SK-N-SH (cell line): Measurements from ENCODE around the gene CFAP43. TPM values are rescaled to one million over a fixed set of nuclear protein-coding genes. Genes with fewer than 3 reads are reported as not detected.

Experiments used
- CTCF ChIA-PET: fragments of 300-600, 350-600 bp; formaldehyde crosslinking; extraction: SDS; loops from one replicate; lab custom pipeline; 2021; lab: Yijun Ruan, JAX
- POLR2A ChIA-PET: fragments of 350-600 bp; sonication (Branson Sonifier 250); formaldehyde crosslinking; extraction: SDS; loops from one replicate; lab custom pipeline; 2020; ENCODE audit warnings: antibody characterized with exemption, inconsistent platforms; lab: Yijun Ruan, JAX
- DNase-seq: peaks from one replicate; pipeline ENCODE4 v3.0.0; 2012
- H2AFZ ChIP-seq: fragments of 200-600 bp; sonication (generic); 2 replicates; pipeline ENCODE4 v1.8.1; 2016; ENCODE audit warnings: antibody characterized with exemption, mild to moderate bottlenecking, low read depth
- H3F3A ChIP-seq: fragments of 200-600 bp; sonication (generic); replicated peaks from 2 replicates; pipeline ENCODE3; 2016; ENCODE audit warnings: antibody characterized with exemption, mild to moderate bottlenecking; ENCODE audit not compliant: insufficient read depth
- H3K27ac ChIP-seq, 2 experiments: fragments of 200-500 bp in 1 of 2; fragments of 200-600 bp in 1 of 2; sonication (Bioruptor generic) in 1 of 2; sonication (generic), shearing (Covaris generic) in 1 of 2; 2 replicates each; pipeline versions ENCODE4 v1.5.1 to v1.6.1; 2014 to 2016; ENCODE audit warnings: low read depth in 2 of 2, inconsistent platforms in 1 of 2, low read length in 1 of 2, mild to moderate bottlenecking in 1 of 2, mixed read lengths in 1 of 2
- H3K27me3 ChIP-seq: fragments of 200-600 bp; sonication (generic), shearing (Covaris generic); 2 replicates; pipeline ENCODE4 v1.6.1; 2016; ENCODE audit warnings: mixed run types; ENCODE audit not compliant: insufficient read depth
- H3K36me3 ChIP-seq, 2 experiments: fragments of 200-500 bp in 1 of 2; fragments of 200-600 bp in 1 of 2; sonication (Bioruptor generic) in 1 of 2; sonication (generic) in 1 of 2; replicated peaks in 1 of 2; 2 replicates each; pipeline versions ENCODE3 to v1.5.1; 2014 to 2016; ENCODE audit warnings: low read length in 1 of 2, mild to moderate bottlenecking in 1 of 2; ENCODE audit not compliant: insufficient read depth in 2 of 2, control insufficient read depth in 1 of 2
- H3K4me1 ChIP-seq, 2 experiments: fragments of 200-500 bp in 1 of 2; fragments of 200-600 bp in 1 of 2; sonication (Bioruptor generic) in 1 of 2; sonication (generic), shearing (Covaris generic) in 1 of 2; 2 replicates each; pipeline versions ENCODE4 v1.5.1 to v1.6.1; 2014 to 2016; ENCODE audit warnings: low read depth in 1 of 2, low read length in 1 of 2, mixed run types in 1 of 2; ENCODE audit not compliant: insufficient read depth in 2 of 2, control insufficient read depth in 1 of 2
- H3K4me2 ChIP-seq: fragments of 200-600 bp; sonication (generic), shearing (Covaris generic); 2 replicates; pipeline ENCODE4 v1.6.1; 2017; ENCODE audit warnings: mixed run types
- H3K4me3 ChIP-seq, 2 experiments: fragments of 200-500 bp in 1 of 2; fragments of 200-600 bp in 1 of 2; sonication (Bioruptor generic) in 1 of 2; sonication (generic), shearing (Covaris generic) in 1 of 2; 2 replicates each; pipeline versions ENCODE4 v1.5.1 to v1.8.1; 2014 to 2016; ENCODE audit warnings: low read depth in 2 of 2, inconsistent platforms in 1 of 2, low read length in 1 of 2, mild to moderate bottlenecking in 1 of 2, mixed read lengths in 1 of 2, moderate library complexity in 1 of 2
- H3K79me2 ChIP-seq: fragments of 200-600 bp; sonication (generic); 2 replicates; pipeline ENCODE4 v1.8.1; 2017; ENCODE audit warnings: mild to moderate bottlenecking; ENCODE audit not compliant: insufficient read depth
- H3K9ac ChIP-seq: fragments of 200-600 bp; sonication (generic); 2 replicates; pipeline ENCODE4 v1.6.1; 2017; ENCODE audit warnings: mixed run types
- H3K9me2 ChIP-seq: fragments of 200-600 bp; sonication (generic); 2 replicates; pipeline ENCODE4 v1.6.1; 2017; ENCODE audit warnings: mixed run types
- H3K9me3 ChIP-seq: fragments of 200-600 bp; sonication (generic); 2 replicates; pipeline ENCODE4 v1.6.1; 2017; ENCODE audit warnings: mixed run types, mild to moderate bottlenecking, moderate library complexity
- H4K20me1 ChIP-seq: fragments of 200-600 bp; sonication (generic); 2 replicates; pipeline ENCODE4 v1.6.1; 2017; ENCODE audit warnings: mild to moderate bottlenecking, mixed run types; ENCODE audit not compliant: insufficient read depth
- CTCF ChIP-seq: fragments of 200-600 bp; sonication (generic); IDR thresholded peaks from 2 replicates; pipeline ENCODE4 v1.6.1; 2017; ENCODE audit warnings: antibody characterized with exemption, mild to moderate bottlenecking, moderate library complexity
- EP300 ChIP-seq, 2 experiments: IDR thresholded peaks; 2 replicates each; pipeline versions ENCODE4 v1.4.0 to v1.6.1; 2012; ENCODE audit warnings: borderline replicate concordance in 1 of 2, low read depth in 1 of 2, low read length in 1 of 2
- EZH2phosphoT487 ChIP-seq: fragments of 200-600 bp; sonication (generic); IDR thresholded peaks from 2 replicates; pipeline ENCODE4 v1.6.1; 2017; ENCODE audit warnings: low read depth, mixed run types, mild to moderate bottlenecking, antibody characterized with exemption, moderate library complexity, borderline replicate concordance
- FOXJ3 ChIP-seq: sonication (generic); formaldehyde crosslinking; IDR thresholded peaks from 2 replicates; pipeline ENCODE4 v1.5.1; 2020; ENCODE audit warnings: mild to moderate bottlenecking, missing genetic modification reagents
- GABPA ChIP-seq: IDR thresholded peaks from 2 replicates; pipeline ENCODE4 v1.4.0; 2012; ENCODE audit warnings: low read depth, mild to moderate bottlenecking
- GATA2 ChIP-seq: sonication (generic); formaldehyde crosslinking; IDR thresholded peaks from 2 replicates; pipeline ENCODE4 v1.5.0; 2020; ENCODE audit warnings: mild to moderate bottlenecking, missing genetic modification reagents
- NFIC ChIP-seq: IDR thresholded peaks from 2 replicates; pipeline ENCODE4 v1.4.0; 2012; ENCODE audit warnings: borderline replicate concordance
- NRF1 ChIP-seq: IDR thresholded peaks from 2 replicates; pipeline ENCODE4 v1.6.1; 2012; ENCODE audit warnings: low read depth, mild to moderate bottlenecking, low read length
- PBX3 ChIP-seq: IDR thresholded peaks from 2 replicates; pipeline ENCODE4; 2012
- POLR2AphosphoS5 ChIP-seq: IDR thresholded peaks from 2 replicates; pipeline ENCODE4 v1.6.1; 2012; ENCODE audit warnings: low read depth, low read length
- RAD21 ChIP-seq: IDR thresholded peaks from 2 replicates; pipeline ENCODE4 v1.6.1; 2012; ENCODE audit warnings: mild to moderate bottlenecking, low read length
- RCOR1 ChIP-seq: fragments of 150-350 bp; IDR thresholded peaks from 2 replicates; pipeline ENCODE4 v1.6.1; 2017; ENCODE audit warnings: antibody characterized with exemption, low read length
- SIN3A ChIP-seq: IDR thresholded peaks from 2 replicates; pipeline ENCODE4 v1.6.1; 2012; ENCODE audit warnings: low read depth, mild to moderate bottlenecking, low read length, moderate library complexity, borderline replicate concordance
- SMC3 ChIP-seq: IDR thresholded peaks from 2 replicates; pipeline ENCODE4 v1.6.1; 2012; ENCODE audit warnings: low read depth, low read length, improper control_type of control experiment
- TCF12 ChIP-seq: IDR thresholded peaks from 2 replicates; pipeline ENCODE4 v1.4.0; 2012
- TEAD4 ChIP-seq: IDR thresholded peaks from 2 replicates; pipeline ENCODE4 v1.4.0; 2012; ENCODE audit warnings: mild to moderate bottlenecking, borderline replicate concordance; ENCODE audit not compliant: insufficient read depth
- USF1 ChIP-seq: IDR thresholded peaks from 2 replicates; pipeline ENCODE4 v1.4.0; 2012; ENCODE audit warnings: low read depth, borderline replicate concordance
- USF2 ChIP-seq: fragments of 150-350 bp; IDR thresholded peaks from 2 replicates; pipeline ENCODE4 v1.6.1; 2017; ENCODE audit warnings: antibody characterized with exemption, low read length, low read depth, borderline replicate concordance
- YY1 ChIP-seq: IDR thresholded peaks from 2 replicates; pipeline ENCODE4 v1.4.0; 2012; ENCODE audit warnings: low read depth, mild to moderate bottlenecking
- WGBS: methylation state at CpG from one replicate; pipeline ENCODE4 v1.1.6; 2017; ENCODE audit warnings: low lambda C conversion rate; 5-methylcytosine and 5-hydroxymethylcytosine counted together
- polyA plus RNA-seq, 3 experiments: library from polyadenylated mRNA; depleted of rRNA; stranded (reverse); fragments of >200 nt; gene quantifications; 2 replicates each; pipeline ENCODE4 v1.2.3, GENCODE V29; 2012

Gene CFAP43
- polyA plus RNA-seq, 1 of the 3 experiments (the other 2 are of a cell fraction) = 0.35 TPM

- peaks cover 14% of the 10 kb centered on the region for H3F3A ChIP-seq
- no peaks in the 10 kb centered on the region for H3K9me2 ChIP-seq
- TF ChIP-seq TEAD4 (no peak), RAD21 (no peak), CTCF (no peak), EZH2phosphoT487 (no peak), USF1 (no peak), SMC3 (no peak), SIN3A (no peak), POLR2AphosphoS5 (no peak), FOXJ3 (no peak), RCOR1 (no peak), GABPA (no peak), NFIC (no peak), EP300 (IDR thresholded peaks at IDR 0.05; ENCODE audit: borderline replicate concordance in 1 of 2, low read depth in 1 of 2, low read length in 1 of 2) (no peak), YY1 (no peak), NRF1 (no peak), GATA2 (CRISPR knock-in tag) (no peak), TCF12 (no peak), USF2 (no peak), PBX3 (no peak)
- H4K20me1 ChIP-seq = no peaks in the 10 kb centered on the region
- no peaks in the 10 kb centered on the region for H3K36me3 ChIP-seq
- CTCF ChIA-PET = interaction anchor here (0.6 to 8.7 kb wide), 6 partner anchors 13 to 345 kb away, joined by 3 to 118 read pairs (median 6); partner anchors contain the start of gene CFAP58
- no peak overlapping the region for H3K4me3 ChIP-seq
- DNase-seq = no peak
- H3K27ac ChIP-seq = no peak overlapping the region
- WGBS = 95% methylated on average over 2 of the region's 2 CpGs
- H3K9ac ChIP-seq = no peak overlapping the region
- POLR2A ChIA-PET = no interaction called here
- no peaks in the 10 kb centered on the region for H3K27me3 ChIP-seq
- no peaks in the 10 kb centered on the region for H3K9me3 ChIP-seq
- no peaks in the 10 kb centered on the region for H3K79me2 ChIP-seq
- H3K4me1 ChIP-seq = peaks cover 2 to 11% of the 10 kb centered on the region in 2 experiments; a peak in 2 of 4 replicates
- no peak overlapping the region for H2AFZ ChIP-seq
- no peak overlapping the region for H3K4me2 ChIP-seq
These were observed 45.6 kb upstream of the CFAP43 start for GRCh38 chr10:104277785-104278184.
